ENCODE measurements around the gene SFXN4.
"Not testable (repeated sequence)": the region's sequence is repeated elsewhere in the genome, so short reads cannot be mapped to it uniquely, and the experiment has no call there.

Gene SFXN4

DNA sequence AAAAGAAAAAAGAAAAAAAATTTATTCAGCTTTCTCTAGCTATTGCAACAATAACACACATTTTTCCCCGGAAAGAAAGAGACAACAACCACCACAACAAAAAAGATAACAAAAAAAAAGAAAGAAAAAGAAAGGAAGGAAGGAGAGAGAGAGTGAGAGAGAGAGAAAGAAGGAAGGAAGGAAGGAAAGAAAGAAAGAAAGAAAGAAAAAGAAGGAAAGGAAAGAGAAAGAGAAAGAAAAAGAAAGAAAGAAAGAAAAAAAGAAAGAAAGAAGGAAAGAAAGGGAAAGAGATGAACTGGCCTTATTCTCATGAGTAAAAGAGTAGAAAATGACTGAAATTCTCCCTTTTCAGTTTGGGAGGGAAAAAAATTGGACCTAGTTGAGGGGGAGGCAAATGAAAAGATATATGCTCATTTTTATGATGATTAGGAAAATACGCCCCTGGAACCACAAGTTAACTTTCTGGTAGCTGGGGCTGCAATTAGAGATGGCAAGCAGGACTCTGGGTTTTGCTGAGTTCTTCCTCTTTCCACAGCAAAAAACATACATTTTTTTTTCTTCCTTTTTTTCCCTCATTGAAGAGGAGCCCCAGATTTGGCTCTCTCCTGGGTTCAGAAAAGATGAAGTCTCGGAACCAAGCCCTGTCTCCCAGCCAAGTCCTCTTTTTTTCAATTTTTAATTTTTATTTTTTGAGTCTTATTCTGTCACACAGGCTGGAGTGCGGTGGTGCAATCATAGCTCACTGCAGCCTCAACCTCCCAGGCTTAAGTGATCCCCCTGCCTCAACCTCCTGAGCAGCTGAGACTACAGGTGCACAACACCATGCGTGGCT, 25.7 kb upstream of the SFXN4 start:
- no peak for DNase-seq

- DNase-seq, result peak; percentile 98
These were observed 24.8 kb upstream of the SFXN4 start for GRCh38 chr10:119190353-119190752.

DNA sequence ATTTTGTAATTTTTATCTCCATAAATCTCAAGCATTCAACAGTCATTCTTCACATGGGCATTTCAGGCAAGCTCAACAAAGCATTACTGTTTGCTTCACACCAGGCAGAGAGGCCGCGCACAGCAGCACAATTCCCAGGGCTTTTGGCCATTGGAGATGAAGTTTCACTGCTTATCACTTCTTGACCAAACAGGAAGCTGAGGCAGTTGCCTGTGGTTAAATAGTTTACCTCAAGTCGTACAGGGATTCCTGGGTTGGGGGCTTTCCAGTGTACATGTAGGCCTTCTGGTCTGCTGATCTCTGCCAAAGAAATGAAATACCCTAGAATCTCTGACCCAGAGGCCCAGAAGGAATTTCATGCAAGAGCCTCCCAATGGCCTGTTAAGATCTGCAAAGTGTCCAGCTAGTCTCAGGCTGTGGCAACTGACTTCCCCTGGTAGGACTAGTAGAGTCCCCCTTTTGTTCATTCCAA, 24.3 kb upstream of the SFXN4 start:
- DNase-seq, result peak; percentile 59

GRCh38 chr10:119183664-119184412, 18.3 kb upstream of the SFXN4 start:
- no peak for DNase-seq

GRCh38 chr10:119180850-119181400, 15.4 kb upstream of the SFXN4 start:
- DNase-seq, result not testable (repeated sequence)

- DNase-seq, result peak; percentile 92
These were observed 13.0 kb upstream of the SFXN4 start, which contains the start of gene PRDX3 for GRCh38 chr10:119178372-119179119. Gene PRDX3 (minus strand): TSS chr10:119178812. CDS start chr10:119178790, 22 bp downstream.

DNA sequence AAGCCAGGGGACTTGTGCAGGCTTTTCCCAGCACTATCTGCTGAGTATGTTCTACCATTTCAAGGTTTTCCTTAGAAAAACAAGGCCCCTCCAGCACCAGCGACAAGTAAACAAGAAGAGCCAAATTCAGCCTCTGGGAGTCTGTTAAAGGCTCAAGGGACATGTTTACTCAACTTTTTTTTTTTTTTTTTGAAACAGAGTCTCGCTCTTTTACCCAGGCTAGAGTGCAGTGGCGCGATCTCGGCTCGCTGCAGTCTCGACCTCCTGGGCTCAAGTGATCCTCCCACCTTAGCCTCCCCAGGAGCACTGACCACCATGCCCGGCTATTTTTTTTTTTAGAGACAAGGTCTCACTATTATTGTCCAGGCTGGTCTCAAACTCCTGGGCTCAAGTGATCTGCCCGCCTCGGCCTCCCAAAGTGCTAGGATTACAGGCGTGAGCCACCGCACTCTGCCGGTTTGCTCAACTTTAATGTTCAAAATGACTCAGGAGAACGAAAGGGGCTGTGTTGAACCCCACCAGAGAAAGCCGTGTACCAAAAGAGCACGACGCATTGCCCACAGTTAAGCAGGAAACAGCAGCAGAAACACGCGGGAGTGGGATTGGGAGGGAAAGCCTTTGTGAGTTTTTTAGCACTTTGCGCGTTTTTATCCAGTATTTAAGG, 12.3 kb upstream of the SFXN4 start:
- no peak for DNase-seq

- no peak for DNase-seq
These were observed 10.7 kb upstream of the SFXN4 start for GRCh38 chr10:119176166-119176565.

DNA sequence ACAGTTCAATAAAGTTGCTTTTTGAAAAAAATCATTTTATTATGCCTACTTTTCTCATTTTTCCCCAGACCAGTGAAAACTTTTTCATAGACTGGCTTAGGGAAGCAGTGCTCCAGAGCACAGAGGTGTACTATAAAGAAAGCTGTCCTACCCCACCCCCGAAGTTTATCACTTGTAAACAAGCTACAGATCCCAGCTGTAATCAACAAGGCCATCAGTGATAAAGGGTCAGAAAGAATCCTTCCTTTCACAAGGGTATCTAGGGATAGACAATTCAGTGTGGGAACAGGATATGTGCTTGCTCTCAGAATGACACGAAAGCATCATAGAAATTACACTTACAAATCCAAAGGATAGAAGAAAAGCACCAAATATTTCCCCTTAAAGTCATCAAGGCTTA, 8.6 kb upstream of the SFXN4 start:
- no peak for DNase-seq

GRCh38 chr10:119167041-119167440, 1.5 kb upstream of the SFXN4 start:
- no peak for DNase-seq

DNA sequence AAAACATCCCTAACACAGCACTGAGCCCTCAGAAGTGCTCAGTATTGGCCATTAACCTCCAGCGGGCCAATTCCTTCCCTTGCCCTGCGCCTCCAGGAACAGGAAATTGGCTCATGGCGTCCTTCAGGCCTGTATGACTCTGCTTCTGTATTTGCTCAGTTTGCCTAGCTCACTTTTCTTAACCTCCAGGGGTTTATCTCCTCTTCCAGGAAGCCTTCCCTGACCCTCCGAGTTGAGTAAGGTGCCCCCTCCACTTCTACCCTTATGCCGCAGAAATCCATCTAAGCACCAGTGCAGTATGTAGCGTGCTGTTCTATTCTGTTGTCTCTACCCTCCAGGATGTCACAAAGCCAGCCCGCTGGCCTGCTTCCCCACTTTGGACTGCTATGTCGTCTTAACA, 1.1 kb upstream of the SFXN4 start:
- no peak for DNase-seq

DNA sequence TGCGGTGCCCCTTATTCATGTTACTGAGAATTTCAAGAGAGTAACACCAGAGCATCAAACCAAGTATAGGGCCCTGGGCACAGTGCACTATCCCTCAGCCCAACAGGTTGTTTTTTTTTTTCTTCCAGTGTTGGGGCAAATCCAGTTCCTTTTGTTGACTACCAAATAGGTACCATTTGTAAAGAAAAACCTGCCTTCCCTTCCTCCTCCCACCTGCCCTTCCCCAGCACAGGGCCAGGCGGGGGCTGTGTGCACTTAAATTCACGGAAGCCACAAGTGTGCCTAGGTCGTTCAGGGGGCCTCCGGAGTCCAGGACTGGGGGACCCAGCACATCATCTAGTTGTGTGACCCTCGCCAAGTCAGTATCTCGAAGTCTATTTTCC, 595 bp upstream of the SFXN4 start:
- no peak for DNase-seq

DNA sequence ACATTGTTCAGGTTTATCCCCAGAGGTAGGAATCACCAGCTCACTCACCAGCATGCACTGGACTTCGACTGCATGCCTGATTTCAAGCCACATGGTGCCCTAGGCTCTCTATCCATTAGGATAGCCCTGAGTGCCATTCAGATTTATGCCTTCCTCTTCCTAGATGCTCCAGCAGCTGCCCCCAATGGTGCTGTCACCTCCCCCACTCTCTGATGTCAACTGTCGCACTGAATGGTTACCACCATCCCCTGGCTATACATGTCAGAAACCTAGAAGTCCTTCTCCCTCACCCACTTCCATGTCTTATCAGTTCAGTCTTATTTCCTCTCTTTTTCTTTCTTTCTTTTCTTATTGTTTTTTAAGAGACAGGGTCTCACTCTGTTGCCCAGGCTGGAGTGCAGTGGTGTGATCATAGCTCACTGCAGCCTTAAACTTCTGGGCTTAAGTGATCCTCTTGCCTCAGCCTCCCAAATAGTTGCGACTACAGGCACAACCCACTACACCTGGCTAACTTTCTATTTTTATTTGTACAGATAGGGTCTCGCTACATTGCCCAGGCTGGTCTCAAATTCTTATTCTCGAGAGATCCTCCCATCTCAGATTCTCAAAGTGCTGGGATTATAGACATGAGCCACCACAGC, 2.9 kb downstream of the SFXN4 start:
- no peak for DNase-seq

DNA sequence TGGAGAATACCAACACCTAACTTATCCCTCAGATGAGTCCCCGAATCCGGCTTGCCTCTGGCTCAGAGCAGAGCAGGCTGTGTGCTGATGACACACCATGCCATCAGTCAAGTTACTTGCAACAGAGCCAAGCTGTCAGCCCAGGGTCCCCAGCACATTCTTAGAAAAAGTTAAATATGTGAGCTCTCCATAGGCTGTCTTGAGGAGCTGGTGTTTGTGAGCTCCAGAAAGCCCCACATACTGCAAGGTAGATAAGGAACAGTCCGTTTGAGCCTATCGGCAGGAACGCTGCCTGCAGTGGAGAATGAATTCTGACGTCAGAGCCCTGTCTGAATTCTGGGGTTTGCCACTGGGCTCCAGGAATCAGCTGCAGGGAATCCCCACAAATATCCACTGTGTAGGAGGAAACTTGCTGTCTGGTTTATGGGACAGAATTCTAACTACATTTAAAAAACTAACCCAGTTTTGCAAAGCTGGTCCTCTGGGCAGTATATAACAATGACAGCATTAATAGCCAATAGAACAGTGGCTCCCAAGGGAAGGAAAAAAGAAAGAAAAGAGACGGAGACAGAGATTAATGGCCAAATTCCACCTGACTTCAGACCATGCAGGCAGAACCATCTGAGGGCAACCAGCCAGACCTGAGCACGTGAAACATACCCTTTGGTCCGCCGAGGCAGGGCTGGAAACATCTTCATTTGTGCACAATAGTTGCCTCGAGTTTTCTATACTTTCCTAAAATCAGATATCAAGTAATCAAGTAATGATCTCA, 3.6 kb downstream of the SFXN4 start:
- DNase-seq, result no peak

DNA sequence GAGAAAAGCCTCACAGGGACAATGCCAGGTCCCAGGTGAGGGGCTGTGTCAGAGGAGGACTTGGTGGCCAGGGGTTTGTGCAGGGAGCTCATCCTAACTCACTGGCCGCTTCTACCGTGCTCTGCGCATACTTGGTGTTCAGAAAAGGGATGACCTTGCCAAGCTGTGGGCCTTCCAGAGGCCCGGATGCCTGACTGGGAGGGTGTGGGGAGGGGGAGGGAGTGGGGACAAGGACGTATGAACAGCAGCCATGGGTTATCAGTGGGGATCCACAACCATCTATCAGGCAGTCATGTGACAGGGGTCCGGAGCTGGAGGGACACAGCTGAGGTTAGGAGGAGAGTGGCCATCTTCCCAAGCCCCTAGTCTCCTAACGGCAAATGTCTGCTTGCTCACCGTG, 6.2 kb downstream of the SFXN4 start:
- no peak for DNase-seq

GRCh38 chr10:119153661-119154060, 11.9 kb downstream of the SFXN4 start:
- DNase-seq, result no peak

- DNase-seq, result no peak
These were observed 12.5 kb downstream of the SFXN4 start for GRCh38 chr10:119153041-119153440.

- DNase-seq, result not testable (repeated sequence)
These were observed 13.9 kb downstream of the SFXN4 start for GRCh38 chr10:119151601-119152000.

GRCh38 chr10:119149729-119150128, 15.8 kb downstream of the SFXN4 start:
- DNase-seq, result peak; percentile 7

DNA sequence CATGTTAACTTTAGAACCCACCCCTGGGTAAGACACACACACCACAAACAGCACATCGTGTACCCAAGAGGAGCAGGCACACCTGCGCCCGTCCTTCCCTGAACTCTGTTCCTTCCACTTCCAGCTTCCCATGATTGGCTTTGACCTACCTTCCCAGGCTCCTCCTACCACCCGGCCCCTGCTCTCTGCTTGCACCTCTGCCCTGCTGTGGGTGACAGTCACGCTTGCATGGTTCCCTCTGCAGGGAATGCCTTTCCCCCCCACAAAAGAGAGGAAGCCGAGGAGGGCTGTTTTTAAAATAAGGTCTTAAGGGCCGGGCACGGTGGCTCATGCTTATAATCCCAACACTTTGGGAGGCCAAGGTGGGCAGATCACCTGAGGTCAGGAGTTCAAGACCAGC, 16.4 kb downstream of the SFXN4 start:
- no peak for DNase-seq

GRCh38 chr10:119143657-119144056, 21.9 kb downstream of the SFXN4 start:
- DNase-seq, result no peak
